ENCODE measurements around the gene SLC17A2. TPM values are rescaled to one million over a fixed set of nuclear protein-coding genes. Genes with fewer than 3 reads are reported as not detected.

Gene SLC17A2
- total RNA-seq, 1 donor from 2014 or later, result not detected

- no peaks in the 10 kb centered on the region for H3K9me3 ChIP-seq
- H3K27ac ChIP-seq, result no peak overlapping the region
- DNase-seq (ENCODE audit: low spot score in 2 of 2), result no peak
- H3K4me3 ChIP-seq, result no peak overlapping the region
- TF ChIP-seq, protein P1, sequence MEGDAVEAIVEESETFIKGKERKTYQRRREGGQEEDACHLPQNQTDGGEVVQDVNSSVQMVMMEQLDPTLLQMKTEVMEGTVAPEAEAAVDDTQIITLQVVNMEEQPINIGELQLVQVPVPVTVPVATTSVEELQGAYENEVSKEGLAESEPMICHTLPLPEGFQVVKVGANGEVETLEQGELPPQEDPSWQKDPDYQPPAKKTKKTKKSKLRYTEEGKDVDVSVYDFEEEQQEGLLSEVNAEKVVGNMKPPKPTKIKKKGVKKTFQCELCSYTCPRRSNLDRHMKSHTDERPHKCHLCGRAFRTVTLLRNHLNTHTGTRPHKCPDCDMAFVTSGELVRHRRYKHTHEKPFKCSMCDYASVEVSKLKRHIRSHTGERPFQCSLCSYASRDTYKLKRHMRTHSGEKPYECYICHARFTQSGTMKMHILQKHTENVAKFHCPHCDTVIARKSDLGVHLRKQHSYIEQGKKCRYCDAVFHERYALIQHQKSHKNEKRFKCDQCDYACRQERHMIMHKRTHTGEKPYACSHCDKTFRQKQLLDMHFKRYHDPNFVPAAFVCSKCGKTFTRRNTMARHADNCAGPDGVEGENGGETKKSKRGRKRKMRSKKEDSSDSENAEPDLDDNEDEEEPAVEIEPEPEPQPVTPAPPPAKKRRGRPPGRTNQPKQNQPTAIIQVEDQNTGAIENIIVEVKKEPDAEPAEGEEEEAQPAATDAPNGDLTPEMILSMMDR (IDR thresholded peaks at IDR 0.05), result no peak
- intact Hi-C loops (cut with DNase I), result no loop called here
- H3K4me1 ChIP-seq, result no peaks in the 10 kb centered on the region
- H3K27me3 ChIP-seq, result no peaks in the 10 kb centered on the region
- no peaks in the 10 kb centered on the region for H3K36me3 ChIP-seq
These were observed 64.5 kb downstream of the SLC17A2 start for GRCh38 chr6:25866011-25866410.

DNA sequence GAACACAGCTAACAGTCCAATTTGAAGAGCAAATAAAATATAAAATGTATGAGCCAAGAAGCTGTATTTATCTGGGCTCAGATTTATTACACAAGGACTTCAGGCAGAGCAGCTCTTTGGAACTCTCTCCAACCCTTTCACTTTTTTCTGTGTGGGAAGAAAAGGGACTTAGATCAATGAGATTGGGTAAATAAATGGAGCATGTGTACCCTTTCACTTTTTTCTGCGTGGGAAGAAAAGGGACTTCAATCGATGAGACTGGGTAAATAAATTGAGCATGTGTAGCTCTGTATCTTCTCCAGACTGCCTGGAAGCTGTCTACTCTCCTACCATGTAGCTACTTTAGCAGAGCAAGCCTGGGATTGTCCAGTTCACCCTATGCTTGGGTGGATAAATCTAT lies 67.1 kb downstream of the SLC17A2 start:
- Histone ChIP-seq H3K27ac (no peak overlapping the region), H3K9me3 (no peaks in the 10 kb centered on the region), H3K27me3 (no peaks in the 10 kb centered on the region), H3K36me3 (no peaks in the 10 kb centered on the region), H3K4me1 (no peaks in the 10 kb centered on the region), H3K4me3 (no peak overlapping the region)
- TF ChIP-seq, protein P1 (IDR thresholded peaks at IDR 0.05), result no peak
- intact Hi-C loops (cut with DNase I), result no loop called here
- no peak for DNase-seq (ENCODE audit: low spot score in 2 of 2)

Other genes starting within 250 kb of the SLC17A2 start
- not detected for gene SLC17A4, start 175.9 kb downstream of the SLC17A2 start, total RNA-seq
- not detected for gene SLC17A1, start 98.6 kb downstream of the SLC17A2 start, total RNA-seq
- gene SLC17A3, start 56.4 kb downstream of the SLC17A2 start, total RNA-seq, result not detected
- 7.6 TPM for gene TRIM38, start 32.1 kb upstream of the SLC17A2 start, total RNA-seq
- gene HFE, start 156.7 kb upstream of the SLC17A2 start, total RNA-seq, result 2.6 TPM

All from ascending aorta (tissue), 2 donors.